ENCODE data around the gene SLC16A9. TPM values are rescaled to one million over a fixed set of nuclear protein-coding genes. Genes with fewer than 3 reads are reported as not detected.

Gene SLC16A9
- total RNA-seq, 1 experiment from 2014 or later: 5.9 TPM

DNA sequence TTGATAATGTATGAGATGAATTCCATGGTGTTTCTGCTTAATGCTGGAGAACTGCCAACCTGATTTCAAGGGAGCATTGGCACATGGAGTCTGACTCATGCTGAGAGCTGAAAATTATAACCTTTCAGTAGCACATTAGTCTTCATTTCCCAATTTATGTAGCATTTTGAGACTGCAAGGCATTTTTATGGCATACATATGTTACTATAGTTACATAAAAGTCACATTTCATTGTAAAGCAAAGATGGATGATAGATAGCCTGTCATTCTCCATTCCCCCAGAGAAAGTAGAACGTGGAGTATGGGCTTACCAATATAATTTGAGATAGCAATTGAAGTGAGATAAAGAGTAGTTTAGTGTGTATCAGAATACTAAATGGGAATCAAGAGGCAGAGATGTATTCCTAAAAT, 103.1 kb downstream of the SLC16A9 start:
- Histone ChIP-seq H3K4me2 (ENCODE audit: low read length) (no peak overlapping the region), H3K4me1 (ENCODE audit: control insufficient read depth in 1 of 2, insufficient read depth in 2 of 2, low read length in 2 of 2) (no peaks in the 10 kb centered on the region), H3K36me3 (ENCODE audit: control insufficient read depth in 1 of 2, insufficient read depth in 2 of 2, low read length in 2 of 2) (no peaks in the 10 kb centered on the region), H3K9ac (ENCODE audit: low read length) (no peak overlapping the region), H2AFZ (ENCODE audit: low read depth, low read length, poor library complexity, severe bottlenecking) (no peak overlapping the region), H3K9me3 (ENCODE audit: control insufficient read depth in 1 of 2, insufficient read depth in 1 of 2, low read depth in 1 of 2, low read length in 2 of 2) (no peaks in the 10 kb centered on the region), H3K27ac (ENCODE audit: low read depth, low read length) (no peak overlapping the region), H3K27me3 (ENCODE audit: insufficient read depth, low read length) (no peaks in the 10 kb centered on the region), H3K9me2 (ENCODE audit: insufficient read depth) (no peaks in the 10 kb centered on the region), H3K79me2 (ENCODE audit: insufficient read depth, low read length) (no peaks in the 10 kb centered on the region), H4K20me1 (ENCODE audit: insufficient read depth) (no peaks in the 10 kb centered on the region), H3K4me3 (replicated peaks in 1 of 2; ENCODE audit: low read depth in 1 of 2, low read length in 2 of 2) (no peak overlapping the region)
- ChIA-PET CTCF (no interaction called here), RAD21 (ENCODE audit: low non-redundant PET in 1 of 2, low total read pairs in 2 of 2, uncharacterized antibody in 2 of 2, unreplicated experiment in 2 of 2) (no interaction called here), POLR2A (no interaction called here)
- no TSS peak for BruUV-seq (replicated peaks)
- DNase-seq (ENCODE audit: low read depth, low spot score) (no peak), ATAC-seq (no peak)
- TF ChIP-seq, protein P1, sequence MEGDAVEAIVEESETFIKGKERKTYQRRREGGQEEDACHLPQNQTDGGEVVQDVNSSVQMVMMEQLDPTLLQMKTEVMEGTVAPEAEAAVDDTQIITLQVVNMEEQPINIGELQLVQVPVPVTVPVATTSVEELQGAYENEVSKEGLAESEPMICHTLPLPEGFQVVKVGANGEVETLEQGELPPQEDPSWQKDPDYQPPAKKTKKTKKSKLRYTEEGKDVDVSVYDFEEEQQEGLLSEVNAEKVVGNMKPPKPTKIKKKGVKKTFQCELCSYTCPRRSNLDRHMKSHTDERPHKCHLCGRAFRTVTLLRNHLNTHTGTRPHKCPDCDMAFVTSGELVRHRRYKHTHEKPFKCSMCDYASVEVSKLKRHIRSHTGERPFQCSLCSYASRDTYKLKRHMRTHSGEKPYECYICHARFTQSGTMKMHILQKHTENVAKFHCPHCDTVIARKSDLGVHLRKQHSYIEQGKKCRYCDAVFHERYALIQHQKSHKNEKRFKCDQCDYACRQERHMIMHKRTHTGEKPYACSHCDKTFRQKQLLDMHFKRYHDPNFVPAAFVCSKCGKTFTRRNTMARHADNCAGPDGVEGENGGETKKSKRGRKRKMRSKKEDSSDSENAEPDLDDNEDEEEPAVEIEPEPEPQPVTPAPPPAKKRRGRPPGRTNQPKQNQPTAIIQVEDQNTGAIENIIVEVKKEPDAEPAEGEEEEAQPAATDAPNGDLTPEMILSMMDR (IDR thresholded peaks at IDR 0.05 in 2 of 3, conservative IDR thresholded peaks at IDR 0.05 in 1 of 3; ENCODE audit: borderline replicate concordance in 1 of 3, insufficient read depth in 1 of 3, low read depth in 2 of 3, low read length in 2 of 3): no peak
- TF ChIP-seq RAD21 (IDR thresholded peaks at IDR 0.05; ENCODE audit: low read depth) (no peak), SRF (IDR thresholded peaks at IDR 0.05; ENCODE audit: low read depth) (no peak), CBX3 (IDR thresholded peaks at IDR 0.05; ENCODE audit: low read depth) (no peak), EZH2 (IDR thresholded peaks at IDR 0.05) (no peak), ELF1 (IDR thresholded peaks at IDR 0.05; ENCODE audit: borderline replicate concordance, low read depth) (no peak), ZNF274 (IDR thresholded peaks at IDR 0.05; ENCODE audit: low read depth, low read length) (no peak), POLR2AphosphoS5 (IDR thresholded peaks at IDR 0.05; ENCODE audit: low read depth, low read length) (no peak), SIN3A (IDR thresholded peaks at IDR 0.05; ENCODE audit: low read depth) (no peak), FOSL1 (IDR thresholded peaks at IDR 0.05; ENCODE audit: low read depth) (no peak), YY1 (IDR thresholded peaks at IDR 0.05; ENCODE audit: extremely low read depth, insufficient replicate concordance, low read depth, low read length) (no peak), POLR2A (IDR thresholded peaks at IDR 0.05; ENCODE audit: borderline replicate concordance, extremely low read depth, insufficient read depth, insufficient read length) (no peak), JUND (IDR thresholded peaks at IDR 0.05) (no peak), SP1 (IDR thresholded peaks at IDR 0.05; ENCODE audit: low read depth) (no peak), EZH2phosphoT487 (IDR thresholded peaks at IDR 0.05; ENCODE audit: borderline replicate concordance) (no peak)
- TF ChIP-seq, protein P2, sequence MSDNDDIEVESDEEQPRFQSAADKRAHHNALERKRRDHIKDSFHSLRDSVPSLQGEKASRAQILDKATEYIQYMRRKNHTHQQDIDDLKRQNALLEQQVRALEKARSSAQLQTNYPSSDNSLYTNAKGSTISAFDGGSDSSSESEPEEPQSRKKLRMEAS (IDR thresholded peaks at IDR 0.05): no peak
- TF ChIP-seq, protein P3, sequence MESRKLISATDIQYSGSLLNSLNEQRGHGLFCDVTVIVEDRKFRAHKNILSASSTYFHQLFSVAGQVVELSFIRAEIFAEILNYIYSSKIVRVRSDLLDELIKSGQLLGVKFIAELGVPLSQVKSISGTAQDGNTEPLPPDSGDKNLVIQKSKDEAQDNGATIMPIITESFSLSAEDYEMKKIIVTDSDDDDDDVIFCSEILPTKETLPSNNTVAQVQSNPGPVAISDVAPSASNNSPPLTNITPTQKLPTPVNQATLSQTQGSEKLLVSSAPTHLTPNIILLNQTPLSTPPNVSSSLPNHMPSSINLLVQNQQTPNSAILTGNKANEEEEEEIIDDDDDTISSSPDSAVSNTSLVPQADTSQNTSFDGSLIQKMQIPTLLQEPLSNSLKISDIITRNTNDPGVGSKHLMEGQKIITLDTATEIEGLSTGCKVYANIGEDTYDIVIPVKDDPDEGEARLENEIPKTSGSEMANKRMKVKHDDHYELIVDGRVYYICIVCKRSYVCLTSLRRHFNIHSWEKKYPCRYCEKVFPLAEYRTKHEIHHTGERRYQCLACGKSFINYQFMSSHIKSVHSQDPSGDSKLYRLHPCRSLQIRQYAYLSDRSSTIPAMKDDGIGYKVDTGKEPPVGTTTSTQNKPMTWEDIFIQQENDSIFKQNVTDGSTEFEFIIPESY (IDR thresholded peaks at IDR 0.05; ENCODE audit: extremely low read depth, insufficient replicate concordance, low read length): no peak
- TF ChIP-seq, protein P4, sequence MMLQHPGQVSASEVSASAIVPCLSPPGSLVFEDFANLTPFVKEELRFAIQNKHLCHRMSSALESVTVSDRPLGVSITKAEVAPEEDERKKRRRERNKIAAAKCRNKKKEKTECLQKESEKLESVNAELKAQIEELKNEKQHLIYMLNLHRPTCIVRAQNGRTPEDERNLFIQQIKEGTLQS (IDR thresholded peaks at IDR 0.05): no peak
- intact Hi-C loops (cut with micrococcal nuclease): no loop called here
